HepG2 (cell line): ENCODE results near the gene DPEP2NB. TPM values are rescaled to one million over a fixed set of nuclear protein-coding genes. Genes with fewer than 3 reads are reported as not detected.
A peak's percentile ranks its signal among the peaks of the same experiment; 100 is the strongest.

Experiments
- AKNA ChIP-seq: sonication (generic); formaldehyde crosslinking; IDR thresholded peaks from 2 replicates; pipeline ENCODE4 v1.4.0; 2020; ENCODE audit warnings: missing genetic modification reagents, borderline replicate concordance
- CREM ChIP-seq, 2 experiments: sonication (generic) in 1 of 2; formaldehyde crosslinking in 1 of 2; IDR thresholded peaks; 2 replicates each; pipeline versions ENCODE4 v1.4.0 to v1.6.1; 2016 to 2020; ENCODE audit warnings: antibody characterized with exemption in 1 of 2, mild to moderate bottlenecking in 1 of 2, missing genetic modification reagents in 1 of 2
- E2F5 ChIP-seq: sonication (generic); formaldehyde crosslinking; conservative IDR thresholded peaks from 2 replicates; pipeline ENCODE4 v1.4.0; 2020; ENCODE audit warnings: missing genetic modification reagents
- FOXK2 ChIP-seq: fragments of 450-650 bp; IDR thresholded peaks from 2 replicates; pipeline ENCODE4 v1.6.1; 2016
- FOXM1 ChIP-seq: sonication (generic); formaldehyde crosslinking; IDR thresholded peaks from 2 replicates; pipeline ENCODE4 v1.5.0; 2020; ENCODE audit warnings: missing genetic modification reagents
- GATAD1 ChIP-seq: IDR thresholded peaks from 2 replicates; pipeline ENCODE4 v1.6.1; 2016; ENCODE audit warnings: missing genetic modification reagents, missing compliant biosample characterization
- HINFP ChIP-seq: sonication (generic); formaldehyde crosslinking; IDR thresholded peaks from 2 replicates; pipeline ENCODE4 v1.4.0; 2020; ENCODE audit warnings: low read depth, mild to moderate bottlenecking, missing genetic modification reagents
- HNRNPLL ChIP-seq: fragments of 200-400 bp; formaldehyde crosslinking; IDR thresholded peaks from 2 replicates; pipeline ENCODE4 v1.6.1; 2017; ENCODE audit warnings: mild to moderate bottlenecking, low read depth, low read length; ENCODE audit not compliant: poor library complexity, severe bottlenecking
- POLR2A ChIP-seq, 2 experiments: IDR thresholded peaks; 2 replicates each; pipeline ENCODE4 v1.6.1; 2011; ENCODE audit warnings: low read depth in 2 of 2, low read length in 2 of 2, mild to moderate bottlenecking in 1 of 2, moderate library complexity in 1 of 2; ENCODE audit not compliant: insufficient read depth in 1 of 2
- PPARG ChIP-seq: conservative IDR thresholded peaks from 2 replicates; pipeline ENCODE4 v1.6.1; 2016; ENCODE audit warnings: missing biosample characterization, missing genetic modification reagents
- RAD21 ChIP-seq: fragments of 450-650 bp; formaldehyde crosslinking; IDR thresholded peaks from 2 replicates; pipeline ENCODE4 v1.5.0; 2020; ENCODE audit warnings: mild to moderate bottlenecking
- RNF2 ChIP-seq: fragments of 450-650 bp; conservative IDR thresholded peaks from 2 replicates; pipeline ENCODE4 v1.6.1; 2016; ENCODE audit warnings: low read depth
- SNRNP70 ChIP-seq: fragments of 200-400 bp; formaldehyde crosslinking; IDR thresholded peaks from 2 replicates; pipeline ENCODE4 v1.6.1; 2017; ENCODE audit warnings: mild to moderate bottlenecking, low read depth, low read length, moderate library complexity
- SRSF4 ChIP-seq: fragments of 200-400 bp; formaldehyde crosslinking; IDR thresholded peaks from one replicate; pipeline ENCODE4 v1.6.1; 2018; ENCODE audit warnings: mild to moderate bottlenecking, low read depth, low read length, moderate library complexity; ENCODE audit not compliant: poor library complexity, severe bottlenecking
- SYNCRIP ChIP-seq: fragments of 200-400 bp; formaldehyde crosslinking; IDR thresholded peaks from 2 replicates; pipeline ENCODE4 v1.6.1; 2018; ENCODE audit warnings: mild to moderate bottlenecking, low read depth, low read length; ENCODE audit not compliant: insufficient read depth
- ZBTB49 ChIP-seq: sonication (generic); formaldehyde crosslinking; IDR thresholded peaks from 2 replicates; pipeline ENCODE4 v1.4.0; 2020; ENCODE audit warnings: missing genetic modification reagents, borderline replicate concordance
- ZFY ChIP-seq: sonication (generic); formaldehyde crosslinking; IDR thresholded peaks from 2 replicates; pipeline ENCODE4 v1.4.0; 2020; ENCODE audit warnings: missing genetic modification reagents
- ZNF263 ChIP-seq: sonication (generic); formaldehyde crosslinking; IDR thresholded peaks from 2 replicates; pipeline ENCODE4 v1.4.0; 2020; ENCODE audit warnings: missing genetic modification reagents
- ZNF552 ChIP-seq: sonication (generic); formaldehyde crosslinking; IDR thresholded peaks from 2 replicates; pipeline ENCODE4 v1.9.0; 2022; ENCODE audit warnings: missing genetic modification reagents, mild to moderate bottlenecking, borderline replicate concordance
- ZNF562 ChIP-seq: sonication (generic); formaldehyde crosslinking; IDR thresholded peaks from 2 replicates; pipeline ENCODE4 v1.8.0; 2022; ENCODE audit warnings: missing genetic modification reagents, borderline replicate concordance
- polyA plus RNA-seq, 8 experiments: library from polyadenylated mRNA; depleted of rRNA in 3 of 8; stranded (reverse) in 7 of 8; unstranded in 1 of 8; fragments of >200 nt; fragmentation: Illumina TruSeq in 4 of 8; extraction: Trizol in 4 of 8; gene quantifications; 2 replicates each; pipeline versions ENCODE4 v1.2.1 to v1.2.3, GENCODE V29; 2011 to 2016; ENCODE audit warnings: low read depth in 4 of 8, missing spikeins in 1 of 8, mixed read lengths in 1 of 8; ENCODE audit not compliant: insufficient read depth in 1 of 8
- total RNA-seq, 5 experiments: library from RNA; depleted of rRNA; stranded (reverse); fragments of >200 nt; fragmentation: Illumina TruSeq; extraction: Trizol; gene quantifications; 2 replicates each; pipeline ENCODE4 v1.2.3, GENCODE V29; 2016; ENCODE audit warnings: low read depth in 1 of 5

DPEP2NB gene
- total and polyA plus RNA-seq, 2 of the 13 experiments (the other 11 are each of a cell fraction or from before 2014, with no cell fraction given) = not detected

GRCh38 chr16:67966549-67967182 lies 49.0 kb downstream of the DPEP2NB start (continued):
- TF ChIP-seq AKNA (CRISPR knock-in tag) = no peak
- no peak for TF ChIP-seq ZNF552 (CRISPR knock-in tag)
- TF ChIP-seq FOXM1 (CRISPR knock-in tag) = no peak
- TF ChIP-seq ZBTB49 = no peak
- TF ChIP-seq PPARG = no peak
- no peak for TF ChIP-seq GATAD1
- peak; percentile 87 for TF ChIP-seq ZNF263 (CRISPR knock-in tag)
- no peak for TF ChIP-seq RAD21 (CRISPR knock-in tag)
- TF ChIP-seq SNRNP70 = no peak
- peak; percentile 55; the same call in 1 of the 2 replicates for TF ChIP-seq HINFP
- peak; percentile 12 to 58; a peak in 2 of 4 replicates for TF ChIP-seq POLR2A (IDR thresholded peaks at IDR 0.05; ENCODE audit: insufficient read depth in 1 of 2, low read depth in 2 of 2, low read length in 2 of 2)
- no peak for TF ChIP-seq CREM (IDR thresholded peaks at IDR 0.05)
- no peak for TF ChIP-seq CREM (CRISPR knock-in tag; IDR thresholded peaks at IDR 0.05)
- TF ChIP-seq ZFY = no peak; the same call in none of the 2 replicates
- no peak for TF ChIP-seq ZNF562 (CRISPR knock-in tag)
- TF ChIP-seq E2F5 (CRISPR knock-in tag) = 0 out of 2 replicates have a peak, but pooled peaks have one; percentile 35
- no peak for TF ChIP-seq SRSF4
- TF ChIP-seq SYNCRIP = no peak
- no peak for TF ChIP-seq HNRNPLL
- no peak for TF ChIP-seq FOXK2
- TF ChIP-seq RNF2 = no peak
